GM19023 (cell line): ENCODE measurements around the gene CATSPER3.

Source experiments
- ATAC-seq: cut with Tn5 transposase; IDR thresholded peaks from one replicate; pipeline ENCODE4 v1.9.1; 2021; ENCODE audit warnings: mild to moderate bottlenecking, moderate library complexity; ENCODE audit not compliant: unreplicated experiment

Gene CATSPER3

GRCh38 chr5:135028791-135029476 lies 61.2 kb downstream of the CATSPER3 start:
- ATAC-seq = no peak

- ATAC-seq = no peak
Observed at GRCh38 chr5:135029477-135030122, 61.9 kb downstream of the CATSPER3 start.

- no peak for ATAC-seq
Observed at GRCh38 chr5:135030123-135030955, 62.6 kb downstream of the CATSPER3 start.

- no peak for ATAC-seq
Observed at GRCh38 chr5:135030956-135031812, 63.5 kb downstream of the CATSPER3 start.

GRCh38 chr5:135031813-135032694 lies 64.3 kb downstream of the CATSPER3 start:
- no peak for ATAC-seq

GRCh38 chr5:135032695-135032998 lies 64.9 kb downstream of the CATSPER3 start:
- ATAC-seq = no peak

GRCh38 chr5:135032999-135033861 lies 65.5 kb downstream of the CATSPER3 start:
- ATAC-seq = no peak

- no peak for ATAC-seq
Observed at GRCh38 chr5:135033901-135034235, 66.2 kb downstream of the CATSPER3 start, which contains the start of gene PITX1. Gene PITX1 (minus strand): TSS chr5:135034228. CDS start chr5:135033881, 347 bp downstream.

- ATAC-seq = no peak
Observed at GRCh38 chr5:135034236-135034962, 66.7 kb downstream of the CATSPER3 start.

GRCh38 chr5:135034963-135035677 lies 67.4 kb downstream of the CATSPER3 start:
- ATAC-seq = no peak

GRCh38 chr5:135035678-135036030 lies 67.9 kb downstream of the CATSPER3 start:
- ATAC-seq = no peak

- ATAC-seq = no peak
Observed at GRCh38 chr5:135036405-135036804, 68.7 kb downstream of the CATSPER3 start.

- no peak for ATAC-seq
Observed at GRCh38 chr5:135037519-135038204, 70.0 kb downstream of the CATSPER3 start.

- ATAC-seq = no peak
Observed at GRCh38 chr5:135038205-135038812, 70.6 kb downstream of the CATSPER3 start.

GRCh38 chr5:135038813-135039270 lies 71.1 kb downstream of the CATSPER3 start:
- no peak for ATAC-seq

- no peak for ATAC-seq
Observed at GRCh38 chr5:135039271-135040033, 71.7 kb downstream of the CATSPER3 start.
